ENCODE data around the gene ARHGEF26. TPM values are rescaled to one million over a fixed set of nuclear protein-coding genes. Genes with fewer than 3 reads are reported as not detected.

The ARHGEF26 gene
- total RNA-seq, 1 experiment from 2014 or later: 7.2 TPM

DNA sequence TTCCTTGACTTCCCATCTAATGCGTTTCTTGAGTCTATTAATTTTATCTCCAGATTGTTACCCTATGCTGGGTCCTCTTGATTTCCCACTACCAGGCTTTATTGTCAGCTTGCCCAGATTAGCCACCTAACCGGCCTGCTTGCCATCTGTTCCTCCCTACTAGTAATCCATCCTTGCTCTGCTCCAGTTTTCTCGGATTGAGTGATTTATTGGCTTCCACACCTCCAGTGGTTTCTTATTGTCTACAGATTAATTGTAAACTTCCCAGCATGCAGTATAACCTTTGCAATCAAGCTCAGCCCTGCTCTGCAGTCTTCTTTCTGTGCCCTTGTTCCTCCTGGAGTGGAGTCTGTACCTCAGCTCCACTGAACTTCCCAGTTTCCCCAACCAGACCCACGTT lies 63.4 kb downstream of the ARHGEF26 start:
- ATAC-seq (no peak), DNase-seq (ENCODE audit: low read depth, low spot score) (no peak)
- Histone ChIP-seq H3K9ac (ENCODE audit: low read length) (no peak overlapping the region), H4K20me1 (ENCODE audit: insufficient read depth) (no peaks in the 10 kb centered on the region; the same call in 1 of the 2 replicates), H3K9me3 (ENCODE audit: control insufficient read depth in 1 of 2, insufficient read depth in 1 of 2, low read depth in 1 of 2, low read length in 2 of 2) (no peaks in the 10 kb centered on the region), H3K79me2 (ENCODE audit: insufficient read depth, low read length) (no peaks in the 10 kb centered on the region), H3K4me3 (replicated peaks in 1 of 2; ENCODE audit: low read depth in 1 of 2, low read length in 2 of 2) (no peak overlapping the region), H2AFZ (ENCODE audit: low read depth, low read length, poor library complexity, severe bottlenecking) (no peak overlapping the region), H3K27ac (ENCODE audit: low read depth, low read length) (no peak overlapping the region), H3K27me3 (ENCODE audit: insufficient read depth, low read length) (no peaks in the 10 kb centered on the region), H3K9me2 (ENCODE audit: insufficient read depth) (no peaks in the 10 kb centered on the region), H3K4me1 (ENCODE audit: control insufficient read depth in 1 of 2, insufficient read depth in 2 of 2, low read length in 2 of 2) (no peaks in the 10 kb centered on the region), H3K36me3 (ENCODE audit: control insufficient read depth in 1 of 2, insufficient read depth in 2 of 2, low read length in 2 of 2) (no peaks in the 10 kb centered on the region), H3K4me2 (ENCODE audit: low read length) (no peak overlapping the region)
- ChIA-PET RAD21 (ENCODE audit: low non-redundant PET in 1 of 2, low total read pairs in 2 of 2, uncharacterized antibody in 2 of 2, unreplicated experiment in 2 of 2) (no interaction called here), CTCF (no interaction called here), POLR2A (no interaction called here)
- TF ChIP-seq POLR2AphosphoS5 (IDR thresholded peaks at IDR 0.05; ENCODE audit: low read depth, low read length) (no peak), FOSL1 (IDR thresholded peaks at IDR 0.05; ENCODE audit: low read depth) (no peak), SIN3A (IDR thresholded peaks at IDR 0.05; ENCODE audit: low read depth) (no peak), CEBPB (IDR thresholded peaks at IDR 0.05; ENCODE audit: low read depth) (no peak), EZH2phosphoT487 (IDR thresholded peaks at IDR 0.05; ENCODE audit: borderline replicate concordance) (no peak), SRF (IDR thresholded peaks at IDR 0.05; ENCODE audit: low read depth) (no peak), ELF1 (IDR thresholded peaks at IDR 0.05; ENCODE audit: borderline replicate concordance, low read depth) (no peak), POLR2A (IDR thresholded peaks at IDR 0.05; ENCODE audit: borderline replicate concordance, extremely low read depth, insufficient read depth, insufficient read length) (no peak), YY1 (IDR thresholded peaks at IDR 0.05; ENCODE audit: extremely low read depth, insufficient replicate concordance, low read depth, low read length) (no peak)
- TF ChIP-seq, protein P1, sequence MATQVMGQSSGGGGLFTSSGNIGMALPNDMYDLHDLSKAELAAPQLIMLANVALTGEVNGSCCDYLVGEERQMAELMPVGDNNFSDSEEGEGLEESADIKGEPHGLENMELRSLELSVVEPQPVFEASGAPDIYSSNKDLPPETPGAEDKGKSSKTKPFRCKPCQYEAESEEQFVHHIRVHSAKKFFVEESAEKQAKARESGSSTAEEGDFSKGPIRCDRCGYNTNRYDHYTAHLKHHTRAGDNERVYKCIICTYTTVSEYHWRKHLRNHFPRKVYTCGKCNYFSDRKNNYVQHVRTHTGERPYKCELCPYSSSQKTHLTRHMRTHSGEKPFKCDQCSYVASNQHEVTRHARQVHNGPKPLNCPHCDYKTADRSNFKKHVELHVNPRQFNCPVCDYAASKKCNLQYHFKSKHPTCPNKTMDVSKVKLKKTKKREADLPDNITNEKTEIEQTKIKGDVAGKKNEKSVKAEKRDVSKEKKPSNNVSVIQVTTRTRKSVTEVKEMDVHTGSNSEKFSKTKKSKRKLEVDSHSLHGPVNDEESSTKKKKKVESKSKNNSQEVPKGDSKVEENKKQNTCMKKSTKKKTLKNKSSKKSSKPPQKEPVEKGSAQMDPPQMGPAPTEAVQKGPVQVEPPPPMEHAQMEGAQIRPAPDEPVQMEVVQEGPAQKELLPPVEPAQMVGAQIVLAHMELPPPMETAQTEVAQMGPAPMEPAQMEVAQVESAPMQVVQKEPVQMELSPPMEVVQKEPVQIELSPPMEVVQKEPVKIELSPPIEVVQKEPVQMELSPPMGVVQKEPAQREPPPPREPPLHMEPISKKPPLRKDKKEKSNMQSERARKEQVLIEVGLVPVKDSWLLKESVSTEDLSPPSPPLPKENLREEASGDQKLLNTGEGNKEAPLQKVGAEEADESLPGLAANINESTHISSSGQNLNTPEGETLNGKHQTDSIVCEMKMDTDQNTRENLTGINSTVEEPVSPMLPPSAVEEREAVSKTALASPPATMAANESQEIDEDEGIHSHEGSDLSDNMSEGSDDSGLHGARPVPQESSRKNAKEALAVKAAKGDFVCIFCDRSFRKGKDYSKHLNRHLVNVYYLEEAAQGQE (IDR thresholded peaks at IDR 0.05; ENCODE audit: low read depth): no peak
- TF ChIP-seq, protein P2, sequence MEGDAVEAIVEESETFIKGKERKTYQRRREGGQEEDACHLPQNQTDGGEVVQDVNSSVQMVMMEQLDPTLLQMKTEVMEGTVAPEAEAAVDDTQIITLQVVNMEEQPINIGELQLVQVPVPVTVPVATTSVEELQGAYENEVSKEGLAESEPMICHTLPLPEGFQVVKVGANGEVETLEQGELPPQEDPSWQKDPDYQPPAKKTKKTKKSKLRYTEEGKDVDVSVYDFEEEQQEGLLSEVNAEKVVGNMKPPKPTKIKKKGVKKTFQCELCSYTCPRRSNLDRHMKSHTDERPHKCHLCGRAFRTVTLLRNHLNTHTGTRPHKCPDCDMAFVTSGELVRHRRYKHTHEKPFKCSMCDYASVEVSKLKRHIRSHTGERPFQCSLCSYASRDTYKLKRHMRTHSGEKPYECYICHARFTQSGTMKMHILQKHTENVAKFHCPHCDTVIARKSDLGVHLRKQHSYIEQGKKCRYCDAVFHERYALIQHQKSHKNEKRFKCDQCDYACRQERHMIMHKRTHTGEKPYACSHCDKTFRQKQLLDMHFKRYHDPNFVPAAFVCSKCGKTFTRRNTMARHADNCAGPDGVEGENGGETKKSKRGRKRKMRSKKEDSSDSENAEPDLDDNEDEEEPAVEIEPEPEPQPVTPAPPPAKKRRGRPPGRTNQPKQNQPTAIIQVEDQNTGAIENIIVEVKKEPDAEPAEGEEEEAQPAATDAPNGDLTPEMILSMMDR (IDR thresholded peaks at IDR 0.05 in 2 of 3, conservative IDR thresholded peaks at IDR 0.05 in 1 of 3; ENCODE audit: borderline replicate concordance in 1 of 3, insufficient read depth in 1 of 3, low read depth in 2 of 3, low read length in 2 of 3): no peak
- TF ChIP-seq, protein P3, sequence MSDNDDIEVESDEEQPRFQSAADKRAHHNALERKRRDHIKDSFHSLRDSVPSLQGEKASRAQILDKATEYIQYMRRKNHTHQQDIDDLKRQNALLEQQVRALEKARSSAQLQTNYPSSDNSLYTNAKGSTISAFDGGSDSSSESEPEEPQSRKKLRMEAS (IDR thresholded peaks at IDR 0.05): no peak
- TF ChIP-seq, protein P4, sequence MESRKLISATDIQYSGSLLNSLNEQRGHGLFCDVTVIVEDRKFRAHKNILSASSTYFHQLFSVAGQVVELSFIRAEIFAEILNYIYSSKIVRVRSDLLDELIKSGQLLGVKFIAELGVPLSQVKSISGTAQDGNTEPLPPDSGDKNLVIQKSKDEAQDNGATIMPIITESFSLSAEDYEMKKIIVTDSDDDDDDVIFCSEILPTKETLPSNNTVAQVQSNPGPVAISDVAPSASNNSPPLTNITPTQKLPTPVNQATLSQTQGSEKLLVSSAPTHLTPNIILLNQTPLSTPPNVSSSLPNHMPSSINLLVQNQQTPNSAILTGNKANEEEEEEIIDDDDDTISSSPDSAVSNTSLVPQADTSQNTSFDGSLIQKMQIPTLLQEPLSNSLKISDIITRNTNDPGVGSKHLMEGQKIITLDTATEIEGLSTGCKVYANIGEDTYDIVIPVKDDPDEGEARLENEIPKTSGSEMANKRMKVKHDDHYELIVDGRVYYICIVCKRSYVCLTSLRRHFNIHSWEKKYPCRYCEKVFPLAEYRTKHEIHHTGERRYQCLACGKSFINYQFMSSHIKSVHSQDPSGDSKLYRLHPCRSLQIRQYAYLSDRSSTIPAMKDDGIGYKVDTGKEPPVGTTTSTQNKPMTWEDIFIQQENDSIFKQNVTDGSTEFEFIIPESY (IDR thresholded peaks at IDR 0.05; ENCODE audit: extremely low read depth, insufficient replicate concordance, low read length): no peak
- BruUV-seq (replicated peaks): no TSS peak
- intact Hi-C loops (cut with micrococcal nuclease): no loop called here

All from HCT116 (cell line).